GM12872 (cell line): ENCODE data around the gene CENPQ.

Source experiments
- TF ChIP-seq, protein P1 (sequence below): IDR thresholded peaks from 3 replicates; pipeline ENCODE4 v1.5.1; 2011; ENCODE audit warnings: low read depth, mild to moderate bottlenecking, low read length, moderate library complexity; ENCODE audit not compliant: insufficient read depth

Gene CENPQ

DNA sequence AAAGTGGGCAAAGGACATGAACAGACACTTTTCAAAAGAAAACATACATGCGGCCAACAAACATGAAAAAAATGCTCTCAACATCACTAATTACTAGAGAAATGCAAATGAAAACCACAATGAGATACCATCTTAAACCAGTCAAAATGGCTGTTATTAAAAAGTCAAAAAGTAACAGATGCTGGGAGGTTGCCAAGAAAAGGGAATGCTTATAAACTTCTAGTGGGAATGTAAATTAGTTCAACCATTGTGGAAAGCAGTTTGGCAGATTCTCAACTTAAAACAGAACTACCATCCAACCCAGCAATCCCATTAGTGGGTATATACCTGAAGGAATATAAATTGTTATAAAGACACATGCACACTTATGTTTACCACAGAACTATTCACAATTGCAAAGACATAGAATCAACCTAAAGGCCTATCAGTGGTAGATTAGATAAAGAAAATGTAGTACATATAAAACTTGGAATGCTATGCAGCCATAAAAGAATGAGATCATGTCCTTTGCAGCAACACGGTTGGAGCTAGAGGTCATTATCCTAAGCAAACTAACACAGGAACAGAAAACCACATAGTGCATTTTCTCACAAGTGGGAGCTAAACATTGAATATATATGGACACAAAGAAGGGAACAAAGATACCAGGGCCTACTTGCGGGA lies 16.3 kb downstream of the CENPQ start:
- TF ChIP-seq, protein P1, sequence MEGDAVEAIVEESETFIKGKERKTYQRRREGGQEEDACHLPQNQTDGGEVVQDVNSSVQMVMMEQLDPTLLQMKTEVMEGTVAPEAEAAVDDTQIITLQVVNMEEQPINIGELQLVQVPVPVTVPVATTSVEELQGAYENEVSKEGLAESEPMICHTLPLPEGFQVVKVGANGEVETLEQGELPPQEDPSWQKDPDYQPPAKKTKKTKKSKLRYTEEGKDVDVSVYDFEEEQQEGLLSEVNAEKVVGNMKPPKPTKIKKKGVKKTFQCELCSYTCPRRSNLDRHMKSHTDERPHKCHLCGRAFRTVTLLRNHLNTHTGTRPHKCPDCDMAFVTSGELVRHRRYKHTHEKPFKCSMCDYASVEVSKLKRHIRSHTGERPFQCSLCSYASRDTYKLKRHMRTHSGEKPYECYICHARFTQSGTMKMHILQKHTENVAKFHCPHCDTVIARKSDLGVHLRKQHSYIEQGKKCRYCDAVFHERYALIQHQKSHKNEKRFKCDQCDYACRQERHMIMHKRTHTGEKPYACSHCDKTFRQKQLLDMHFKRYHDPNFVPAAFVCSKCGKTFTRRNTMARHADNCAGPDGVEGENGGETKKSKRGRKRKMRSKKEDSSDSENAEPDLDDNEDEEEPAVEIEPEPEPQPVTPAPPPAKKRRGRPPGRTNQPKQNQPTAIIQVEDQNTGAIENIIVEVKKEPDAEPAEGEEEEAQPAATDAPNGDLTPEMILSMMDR: no peak

DNA sequence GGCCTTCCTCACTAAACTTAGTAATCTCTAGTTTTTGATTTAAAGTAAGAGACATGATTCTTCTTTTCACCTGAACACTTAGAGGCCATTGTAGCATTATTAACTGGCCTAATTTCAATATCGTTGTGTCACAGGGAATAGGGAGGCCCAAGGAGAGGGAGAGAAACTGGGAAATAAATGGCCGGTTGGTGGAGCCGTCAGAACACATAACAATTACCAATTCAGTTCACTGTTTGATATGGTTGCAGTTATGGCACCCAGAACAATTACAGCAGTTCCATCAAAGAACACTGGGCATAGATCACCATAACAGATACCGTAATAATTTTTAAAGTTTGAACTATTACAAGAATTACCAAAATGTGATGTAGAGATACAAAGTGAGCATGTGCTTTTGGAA lies 27.5 kb downstream of the CENPQ start:
- TF ChIP-seq, protein P1: no peak

- TF ChIP-seq, protein P1: no peak
Observed at GRCh38 chr6:49497304-49497703, 34.1 kb downstream of the CENPQ start.

- TF ChIP-seq, protein P1: no peak
Observed at GRCh38 chr6:49499126-49499525, 36.0 kb downstream of the CENPQ start.

DNA sequence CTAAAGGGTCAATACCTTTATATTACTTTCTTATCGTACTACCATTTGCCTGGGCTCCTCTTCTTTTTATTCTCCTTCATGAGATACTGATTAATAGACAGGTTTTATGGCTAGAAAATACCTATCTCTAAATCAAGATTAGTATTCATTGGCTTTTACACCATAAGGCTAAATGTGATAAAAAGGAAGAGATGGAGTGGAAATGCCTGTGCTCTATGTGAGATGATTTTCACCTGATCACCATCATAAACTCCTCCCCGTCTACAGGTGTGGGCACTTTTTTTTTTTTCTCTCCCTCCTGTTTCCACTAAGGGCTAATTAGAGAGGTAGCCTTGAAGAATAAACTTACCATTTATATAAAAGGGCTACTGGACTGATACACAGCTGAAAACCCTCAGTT lies 36.5 kb downstream of the CENPQ start, which contains the start of gene GLYATL3:
GLYATL3 (plus strand) TSS at position 301 of the 400 bp plus-strand sequence. CDS start 12,068 bp downstream, outside the sequence.
- TF ChIP-seq, protein P1: no peak

GRCh38 chr6:49504666-49505065 lies 41.5 kb downstream of the CENPQ start:
- TF ChIP-seq, protein P1: no peak

DNA sequence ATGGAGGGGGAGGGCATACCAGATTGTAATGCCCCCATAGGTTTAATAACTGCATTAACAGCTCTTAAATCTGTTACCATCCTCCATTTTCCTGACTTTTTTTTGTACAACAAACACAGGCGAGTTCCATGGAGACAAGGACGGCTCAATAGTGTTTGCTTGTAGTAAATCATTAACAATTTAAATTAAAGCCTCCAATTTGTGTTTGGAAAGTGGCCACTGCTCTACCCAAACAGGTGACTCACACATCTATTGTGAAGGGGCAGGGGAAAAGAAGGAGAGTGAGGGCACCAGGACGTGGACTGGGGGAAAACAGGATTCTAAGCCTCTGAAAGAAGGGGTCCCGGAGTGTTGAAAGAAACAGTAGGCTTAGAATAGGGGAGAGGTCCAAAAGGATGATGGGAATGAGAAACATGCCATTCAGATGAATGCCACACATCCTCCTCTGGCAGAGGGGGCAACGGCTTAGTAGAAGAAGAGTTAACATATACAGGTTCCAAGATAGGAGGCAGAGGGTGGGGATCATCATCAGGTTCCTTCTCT lies 43.5 kb downstream of the CENPQ start:
- TF ChIP-seq, protein P1: no peak
